Forelimb muscle (tissue), 1 donor: ENCODE measurements around the gene RXFP3. TPM values are rescaled to one million over a fixed set of nuclear protein-coding genes. Genes with fewer than 3 reads are reported as not detected.
"Not testable (repeated sequence)": the region's sequence is repeated elsewhere in the genome, so short reads cannot be mapped to it uniquely, and the experiment has no call there.

Source experiments
- DNase-seq: peaks from one replicate; pipeline ENCODE4 v3.0.0-alpha.2; 2013; ENCODE audit warnings: low read depth
- polyA plus RNA-seq: library from polyadenylated mRNA; unstranded; fragments of 120-200 nt; gene quantifications from one replicate; pipeline ENCODE4 v1.2.1, GENCODE V29; 2013; ENCODE audit not compliant: insufficient read length

RXFP3 gene
- polyA plus RNA-seq, result not detected

DNA sequence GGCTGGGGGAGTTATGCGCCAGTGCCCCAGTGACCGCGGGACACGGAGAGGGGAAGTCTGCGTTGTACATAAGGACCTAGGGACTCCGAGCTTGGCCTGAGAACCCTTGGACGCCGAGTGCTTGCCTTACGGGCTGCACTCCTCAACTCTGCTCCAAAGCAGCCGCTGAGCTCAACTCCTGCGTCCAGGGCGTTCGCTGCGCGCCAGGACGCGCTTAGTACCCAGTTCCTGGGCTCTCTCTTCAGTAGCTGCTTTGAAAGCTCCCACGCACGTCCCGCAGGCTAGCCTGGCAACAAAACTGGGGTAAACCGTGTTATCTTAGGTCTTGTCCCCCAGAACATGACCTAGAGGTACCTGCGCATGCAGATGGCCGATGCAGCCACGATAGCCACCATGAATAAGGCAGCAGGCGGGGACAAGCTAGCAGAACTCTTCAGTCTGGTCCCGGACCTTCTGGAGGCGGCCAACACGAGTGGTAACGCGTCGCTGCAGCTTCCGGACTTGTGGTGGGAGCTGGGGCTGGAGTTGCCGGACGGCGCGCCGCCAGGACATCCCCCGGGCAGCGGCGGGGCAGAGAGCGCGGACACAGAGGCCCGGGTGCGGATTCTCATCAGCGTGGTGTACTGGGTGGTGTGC, at the start of gene RXFP3:
RXFP3 (plus strand) TSS at position 6 of the 636 bp plus-strand sequence; CDS start at position 361, 355 bp downstream.
- no peak for DNase-seq

GRCh38 chr5:33887268-33887667, 48.9 kb upstream of the RXFP3 start:
- no peak for DNase-seq

GRCh38 chr5:33888587-33888986, 47.6 kb upstream of the RXFP3 start:
- DNase-seq, result peak; percentile 65

DNA sequence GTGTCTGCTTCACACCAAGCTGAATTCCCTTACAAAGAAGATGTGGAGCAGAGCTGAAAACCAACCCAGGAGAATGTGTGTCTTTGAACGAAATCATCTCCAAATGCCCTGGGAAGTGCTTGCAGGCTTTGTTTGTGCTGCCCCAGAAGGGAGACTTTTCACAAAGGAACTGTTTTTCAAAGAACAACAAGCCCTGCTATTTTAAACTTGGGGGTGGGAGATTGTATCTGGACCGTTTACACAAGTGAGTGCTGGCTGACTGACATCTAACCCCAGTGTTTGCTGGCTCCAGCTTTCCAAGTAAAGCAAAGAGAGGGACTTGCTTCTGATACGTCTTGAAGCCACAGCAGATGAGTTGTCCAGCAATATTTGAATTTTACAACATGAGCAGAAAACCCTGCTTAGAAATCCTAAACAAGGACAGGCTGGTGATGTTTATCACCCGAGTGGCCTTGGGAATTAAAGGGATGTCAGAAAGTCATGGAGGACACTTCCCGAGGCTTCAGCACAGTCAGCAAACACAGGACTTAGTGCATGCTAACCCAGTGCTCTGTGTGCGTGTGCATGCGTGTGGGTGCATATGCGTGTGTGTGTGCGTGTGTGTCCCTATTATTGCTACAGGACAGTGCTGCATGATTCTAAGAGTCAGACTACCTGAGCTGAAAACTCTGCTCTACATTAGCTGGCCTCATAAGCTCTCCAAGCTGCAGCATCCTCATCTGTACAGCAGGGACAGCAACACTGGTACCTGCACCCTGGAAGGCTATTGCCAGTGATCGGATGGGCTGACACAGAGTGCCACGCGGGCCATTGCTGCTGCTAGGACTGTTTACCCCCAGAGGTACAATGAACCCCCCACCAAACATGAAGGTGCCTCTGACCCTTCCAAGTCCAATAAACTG, 45.8 kb upstream of the RXFP3 start:
- DNase-seq, result no peak

GRCh38 chr5:33891446-33891787, 44.8 kb upstream of the RXFP3 start:
- no peak for DNase-seq

GRCh38 chr5:33891788-33892619, 44.2 kb upstream of the RXFP3 start, which contains the start of gene ADAMTS12:
TSS of gene ADAMTS12 (minus strand) at chr5:33891990. CDS start at chr5:33891856, 134 bp downstream.
- DNase-seq, result peak; percentile 58

- no peak for DNase-seq
These were observed 43.5 kb upstream of the RXFP3 start for GRCh38 chr5:33892620-33893137.

- no peak for DNase-seq
These were observed 41.6 kb upstream of the RXFP3 start for GRCh38 chr5:33894566-33894965.

- DNase-seq, result no peak
These were observed 35.0 kb upstream of the RXFP3 start for GRCh38 chr5:33901156-33901555.

DNA sequence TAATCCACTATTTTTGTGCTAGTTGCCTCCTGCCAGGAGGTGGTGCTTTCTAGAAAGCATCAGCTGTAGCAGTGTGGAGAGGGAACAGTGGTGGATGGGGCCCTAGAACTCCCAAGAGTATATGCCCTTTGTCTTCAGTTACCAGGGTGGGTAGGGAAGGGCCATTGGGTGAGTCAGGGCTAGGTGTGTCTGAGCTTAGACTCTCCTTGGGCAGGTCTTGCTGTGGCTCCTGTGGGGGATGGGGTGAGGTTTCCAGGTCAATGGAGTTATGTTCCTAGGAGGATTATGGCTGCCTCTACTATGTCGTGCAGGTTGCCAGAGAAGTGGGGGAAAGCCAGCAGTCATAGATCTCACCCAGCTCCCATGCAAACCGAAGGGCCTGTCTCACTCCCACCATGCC, 33.1 kb upstream of the RXFP3 start:
- no peak for DNase-seq

- no peak for DNase-seq
These were observed 30.8 kb upstream of the RXFP3 start for GRCh38 chr5:33905381-33905780.

DNA sequence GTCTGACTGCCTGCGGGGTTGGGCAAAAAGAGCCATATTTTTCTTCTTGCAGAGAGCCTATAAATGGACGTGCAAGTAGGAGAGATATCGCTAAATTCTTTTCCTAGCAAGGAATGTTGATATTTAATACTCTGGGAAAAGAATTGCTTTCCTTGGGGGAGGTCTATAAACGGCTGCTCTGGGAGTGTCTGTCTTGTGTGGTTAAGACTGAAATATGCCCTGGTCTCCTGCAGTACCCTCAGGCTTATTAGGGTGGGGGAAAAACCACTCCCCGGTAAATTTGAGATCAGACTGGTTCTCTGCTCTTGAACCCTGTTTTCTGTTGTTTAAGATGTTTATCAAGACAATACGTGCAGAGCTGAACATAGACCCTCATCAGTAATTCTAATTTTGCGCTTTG, 29.9 kb upstream of the RXFP3 start:
- not testable (repeated sequence) for DNase-seq

GRCh38 chr5:33914844-33915243, 21.3 kb upstream of the RXFP3 start:
- not testable (repeated sequence) for DNase-seq

- no peak for DNase-seq
These were observed 15.2 kb upstream of the RXFP3 start for GRCh38 chr5:33921002-33921401.

DNA sequence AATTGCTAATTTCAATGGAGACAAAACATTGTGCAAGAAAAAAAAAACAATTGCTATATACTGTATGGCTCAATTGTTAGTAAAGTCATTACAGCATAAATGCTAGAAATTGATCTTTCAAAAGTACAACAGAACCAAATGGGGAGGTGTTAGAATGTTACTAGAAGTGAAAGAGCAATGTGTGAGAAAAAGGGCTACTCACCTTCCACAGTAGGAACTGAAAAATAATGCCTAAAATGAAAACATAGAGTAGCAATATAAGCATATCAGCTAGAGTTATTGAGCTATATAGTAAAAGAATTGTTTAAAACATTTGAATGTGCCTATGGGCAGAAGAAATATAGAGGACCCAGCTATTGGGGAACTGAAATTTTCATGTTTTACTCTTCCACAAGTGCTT, 10.9 kb upstream of the RXFP3 start:
- no peak for DNase-seq

DNA sequence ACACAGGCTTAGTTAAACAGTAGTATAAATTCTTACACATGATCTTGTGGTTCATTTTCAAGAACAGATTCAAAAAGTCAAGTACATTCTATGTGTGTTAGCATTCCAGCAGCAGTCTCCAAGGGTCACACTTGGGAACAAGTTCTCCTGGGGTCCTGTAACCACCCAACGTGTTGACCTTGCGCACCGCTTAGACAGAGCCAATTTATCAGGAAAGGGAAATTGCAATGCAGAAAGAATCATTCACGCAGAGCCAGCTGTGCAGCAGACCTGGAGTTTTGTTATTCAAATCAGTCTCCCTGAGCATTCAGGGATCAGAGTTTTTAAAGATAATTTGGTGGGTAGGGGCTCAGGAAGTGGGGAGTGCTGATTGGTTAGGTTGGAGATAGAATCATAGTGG, 8.5 kb upstream of the RXFP3 start:
- DNase-seq, result no peak

DNA sequence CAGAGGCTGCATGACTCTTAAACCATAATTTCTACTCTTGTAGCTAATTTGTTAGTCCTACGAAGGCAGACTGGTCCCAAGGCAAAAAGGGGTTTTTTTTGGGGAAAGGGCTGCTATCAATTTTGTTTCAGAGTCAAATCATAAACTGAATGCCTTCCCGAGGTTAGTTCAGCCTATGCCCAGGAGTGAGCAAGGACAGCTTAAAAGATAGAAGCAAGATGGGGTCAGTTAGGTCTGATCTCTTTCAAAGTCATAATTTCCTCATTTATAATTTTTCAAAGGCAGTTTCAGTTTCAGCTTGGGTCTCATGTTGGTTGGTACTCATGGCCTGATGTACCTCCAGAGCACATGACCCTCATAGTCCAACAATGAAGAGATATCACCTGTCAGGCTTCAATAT, 7.9 kb upstream of the RXFP3 start:
- DNase-seq, result no peak

- no peak for DNase-seq
These were observed 6.1 kb upstream of the RXFP3 start for GRCh38 chr5:33929925-33930690.

DNA sequence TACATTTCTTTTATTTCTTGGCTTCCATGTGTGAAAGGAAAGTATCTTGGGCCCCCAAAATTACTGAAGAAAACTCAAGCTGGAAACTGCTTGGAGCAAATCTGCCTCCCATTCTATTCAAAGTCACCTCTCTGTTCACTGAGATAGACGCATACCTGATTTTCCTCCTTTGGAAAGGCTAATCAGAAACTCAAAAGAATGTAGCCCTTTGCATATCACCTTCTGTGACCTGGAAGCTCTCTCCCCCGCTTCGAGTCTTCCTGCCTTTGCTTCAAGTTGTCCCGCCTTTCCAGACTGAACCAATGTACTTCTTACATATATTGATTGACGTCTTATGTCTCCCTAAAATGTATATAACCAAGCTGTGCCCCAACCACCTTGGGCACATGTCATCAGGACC, 5.0 kb upstream of the RXFP3 start:
- DNase-seq, result no peak

- no peak for DNase-seq
These were observed 2.4 kb upstream of the RXFP3 start for GRCh38 chr5:33933723-33934169.

DNA sequence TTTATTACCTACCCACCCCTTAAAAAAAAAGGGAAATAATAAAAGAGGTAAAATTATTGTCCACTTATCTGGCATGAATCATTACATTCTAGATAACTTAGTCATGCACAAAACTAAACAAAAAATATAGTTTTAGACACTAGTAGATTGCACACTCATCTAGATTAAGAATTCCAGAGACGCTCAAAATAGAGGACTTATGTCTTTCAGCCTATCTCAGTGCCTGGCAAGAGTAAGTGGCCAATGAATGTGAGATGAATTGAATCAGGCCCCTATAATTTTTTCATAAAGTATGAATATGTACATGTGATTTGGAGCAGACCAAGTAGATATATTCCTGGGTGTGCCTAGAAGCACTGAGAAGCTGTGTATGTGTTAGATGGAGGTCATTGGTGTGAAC, 2.0 kb upstream of the RXFP3 start:
- DNase-seq, result no peak
